Activated T-cell treated with anti-CD3 and anti-CD28 coated beads, Interleukin-2, amount 50 U/mL, for 72 hours (primary cell): ENCODE results near the gene NRCAM. TPM values are rescaled to one million over a fixed set of nuclear protein-coding genes. Genes with fewer than 3 reads are reported as not detected.
"Not testable (repeated sequence)": the region's sequence is repeated elsewhere in the genome, so short reads cannot be mapped to it uniquely, and the experiment has no call there.

Source experiments
- ATAC-seq, 2 donors: fragments of 150-1000 bp; cut with Tn5 transposase; replicated peaks in 1 of 2; 2 replicates each; pipeline ENCODE4 v1.10.0; 2021; ENCODE audit warnings: moderate library complexity in 2 of 2, mild to moderate bottlenecking in 1 of 2
- DNase-seq, 2 donors: peaks; one replicate each; pipeline ENCODE4 v3.0.0; 2021 to 2022; ENCODE audit warnings: mixed read lengths in 1 of 2
- H3K27ac Mint-ChIP-seq: one replicate; pipeline ENCODE4 v1.8.0; 2022; ENCODE audit warnings: mild to moderate bottlenecking, moderate library complexity, mixed read lengths
- H3K27me3 Mint-ChIP-seq: one replicate; pipeline ENCODE4 v1.8.0; 2022; ENCODE audit warnings: low read depth, mixed read lengths
- H3K36me3 Mint-ChIP-seq, 2 donors: one replicate each; pipeline ENCODE4 v1.8.0; 2022; ENCODE audit warnings: mixed read lengths in 2 of 2, mild to moderate bottlenecking in 1 of 2; ENCODE audit not compliant: insufficient read depth in 2 of 2
- H3K4me1 Mint-ChIP-seq: one replicate; pipeline ENCODE4 v1.8.0; 2022; ENCODE audit warnings: low read depth, mixed read lengths
- H3K4me3 Mint-ChIP-seq, 2 donors: one replicate each; pipeline ENCODE4 v1.8.0; 2022; ENCODE audit warnings: mild to moderate bottlenecking in 2 of 2, mixed read lengths in 2 of 2, moderate library complexity in 2 of 2
- H3K9me3 Mint-ChIP-seq, 2 donors: one replicate each; pipeline ENCODE4 v1.8.0; 2022; ENCODE audit warnings: mixed read lengths in 2 of 2
- total RNA-seq, 2 donors: library from RNA; stranded (reverse); gene quantifications; one replicate each; pipeline ENCODE4 v1.2.3, GENCODE V29; 2022

NRCAM gene
- total RNA-seq, 2 donors from 2014 or later = 2.5 to 4.1 TPM

DNA sequence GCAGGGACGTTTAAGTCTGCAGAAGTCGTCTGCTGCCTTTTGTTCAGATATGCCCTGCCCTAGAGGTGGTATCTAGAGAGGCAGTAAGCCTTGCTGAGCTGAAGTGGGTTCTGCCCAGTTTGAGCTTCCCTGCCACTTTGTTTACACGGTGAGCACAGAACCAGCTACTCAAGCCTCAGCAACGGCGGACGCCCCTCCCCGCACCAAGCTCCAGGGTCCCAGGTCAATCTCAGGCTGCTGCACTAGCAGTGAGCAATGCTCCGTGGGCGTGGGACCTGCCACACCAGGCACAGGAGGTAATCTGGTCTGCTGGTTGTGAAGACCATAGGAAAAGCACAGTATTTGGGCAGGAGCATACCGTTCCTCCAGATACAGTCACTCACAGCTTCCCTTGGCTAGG, 178.0 kb downstream of the NRCAM start:
- Mint-ChIP-seq H3K4me3 (no peak overlapping the region), H3K27me3 (peaks cover 15% of the 10 kb centered on the region), H3K27ac (no peak overlapping the region), H3K4me1 (peaks cover 4% of the 10 kb centered on the region), H3K36me3 (peaks cover 0 to 2% of the 10 kb centered on the region in 2 donors), H3K9me3 (peaks cover 0 to 15% of the 10 kb centered on the region in 2 donors)
- DNase-seq (no peak), ATAC-seq (no peak)

DNA sequence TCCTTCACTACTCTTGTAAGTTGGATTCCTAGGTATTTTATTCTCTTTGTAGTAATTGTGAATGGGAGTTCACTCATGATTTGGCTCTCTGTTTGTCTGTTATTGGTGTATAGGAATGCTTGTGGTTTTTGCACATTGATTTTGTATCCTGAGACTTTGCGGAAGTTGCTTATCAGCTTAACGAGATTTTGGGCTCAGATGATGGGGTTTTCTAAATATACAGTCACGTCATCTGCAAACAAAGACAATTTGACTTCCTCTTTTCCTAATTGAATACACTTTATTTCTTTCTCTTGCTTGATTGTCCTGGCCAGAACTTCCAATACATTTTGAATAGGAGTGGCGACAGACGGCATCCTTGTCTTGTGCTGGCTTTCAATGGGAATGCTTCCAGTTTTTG, 181.8 kb downstream of the NRCAM start:
- not testable (repeated sequence) for H3K4me3 Mint-ChIP-seq, H3K36me3 Mint-ChIP-seq, DNase-seq, H3K4me1 Mint-ChIP-seq, ATAC-seq, H3K27ac Mint-ChIP-seq
- Mint-ChIP-seq H3K9me3 (peaks cover 0 to 15% of the 10 kb centered on the region in 2 donors), H3K27me3 (peaks cover 11% of the 10 kb centered on the region)

DNA sequence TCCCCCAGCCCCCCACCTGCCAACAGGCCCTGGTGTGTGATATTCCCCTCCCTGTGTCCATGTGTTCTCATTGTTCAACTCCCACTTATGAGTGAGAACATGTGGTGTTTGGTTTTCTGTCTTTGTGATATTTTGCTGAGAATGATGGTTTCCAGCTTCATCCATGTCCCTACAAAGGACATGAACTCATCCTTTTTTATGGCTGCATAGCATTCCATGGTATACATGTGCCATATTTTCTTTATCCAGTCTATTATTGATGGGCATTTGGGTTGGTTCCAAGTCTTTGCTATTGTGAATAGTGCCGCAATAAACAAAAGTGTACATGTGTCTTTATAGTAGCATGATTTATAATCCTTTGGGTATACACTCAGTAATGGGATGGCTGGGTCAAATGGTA, 183.3 kb downstream of the NRCAM start:
- H3K4me1 Mint-ChIP-seq, H3K36me3 Mint-ChIP-seq, H3K27ac Mint-ChIP-seq, DNase-seq, ATAC-seq, H3K4me3 Mint-ChIP-seq: not testable (repeated sequence)
- Mint-ChIP-seq H3K27me3 (peaks cover 11% of the 10 kb centered on the region), H3K9me3 (peaks cover 0 to 15% of the 10 kb centered on the region in 2 donors)

DNA sequence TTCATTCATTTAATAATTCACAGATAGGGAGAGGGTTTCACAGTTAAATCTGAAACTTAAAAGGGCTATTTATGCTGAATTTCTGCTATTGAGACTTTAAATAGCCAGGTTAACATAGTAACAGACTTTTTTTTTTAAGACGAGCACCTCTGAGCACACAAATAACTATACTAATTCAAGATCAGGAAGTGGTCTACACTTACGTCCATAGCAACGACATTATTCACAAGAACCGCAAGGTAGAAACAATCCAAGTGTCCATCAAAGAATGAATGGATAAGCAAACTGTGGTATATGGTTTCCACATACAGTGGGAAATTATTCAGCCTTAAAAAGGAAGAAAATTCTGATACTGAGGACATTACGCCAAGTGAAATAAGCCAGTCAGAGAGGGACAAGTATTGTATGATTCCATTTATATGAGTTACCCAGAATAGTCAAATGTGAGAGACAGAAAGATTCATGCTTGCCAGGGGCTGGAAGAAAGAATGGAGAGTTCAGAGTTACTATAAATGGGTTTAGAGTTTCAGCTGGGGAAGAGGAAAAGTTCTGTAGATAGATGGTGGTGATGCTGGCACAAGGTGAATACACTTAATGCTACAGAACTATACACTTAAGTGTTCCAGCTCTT, 185.7 kb downstream of the NRCAM start:
- DNase-seq (no peak), ATAC-seq (peak; percentile 26 to 41)
- Mint-ChIP-seq H3K27ac (no peak overlapping the region), H3K9me3 (peaks cover 0 to 7% of the 10 kb centered on the region in 2 donors), H3K36me3 (no peaks in the 10 kb centered on the region), H3K27me3 (no peaks in the 10 kb centered on the region), H3K4me1 (no peaks in the 10 kb centered on the region), H3K4me3 (no peak overlapping the region)

DNA sequence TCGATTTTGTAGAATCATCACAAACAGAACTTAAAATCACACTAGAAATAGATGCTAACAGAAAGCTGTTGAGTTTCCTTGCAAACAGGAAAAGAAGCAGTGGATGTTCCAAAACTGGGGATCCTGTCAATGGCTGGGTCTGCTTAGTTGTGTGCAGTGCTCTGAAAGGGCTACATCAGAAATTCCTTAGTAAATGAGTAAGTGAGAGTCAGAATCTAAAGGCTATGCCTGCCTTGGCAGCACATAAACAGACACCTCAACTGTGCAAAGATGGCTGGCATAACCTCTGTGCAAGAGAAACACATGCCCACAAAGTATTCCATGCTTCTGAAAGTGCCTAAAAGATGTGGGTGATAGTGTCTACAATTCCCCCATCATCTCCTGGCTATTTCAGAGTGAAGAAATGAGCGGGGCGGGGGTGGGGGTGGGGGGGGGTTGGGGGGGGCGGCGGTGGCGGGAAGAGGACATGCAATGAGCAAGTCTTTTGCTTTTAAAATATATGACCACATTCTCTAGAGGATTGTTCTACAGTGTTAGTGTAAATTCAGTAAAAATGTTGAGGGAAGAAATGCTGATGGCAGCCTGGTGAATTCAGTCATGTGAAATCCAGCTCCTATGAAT, 187.9 kb downstream of the NRCAM start:
- ATAC-seq (no peak), DNase-seq (no peak)
- Mint-ChIP-seq H3K4me1 (no peaks in the 10 kb centered on the region), H3K9me3 (no peaks in the 10 kb centered on the region), H3K27ac (no peak overlapping the region), H3K36me3 (no peaks in the 10 kb centered on the region), H3K27me3 (no peaks in the 10 kb centered on the region), H3K4me3 (no peak overlapping the region)

DNA sequence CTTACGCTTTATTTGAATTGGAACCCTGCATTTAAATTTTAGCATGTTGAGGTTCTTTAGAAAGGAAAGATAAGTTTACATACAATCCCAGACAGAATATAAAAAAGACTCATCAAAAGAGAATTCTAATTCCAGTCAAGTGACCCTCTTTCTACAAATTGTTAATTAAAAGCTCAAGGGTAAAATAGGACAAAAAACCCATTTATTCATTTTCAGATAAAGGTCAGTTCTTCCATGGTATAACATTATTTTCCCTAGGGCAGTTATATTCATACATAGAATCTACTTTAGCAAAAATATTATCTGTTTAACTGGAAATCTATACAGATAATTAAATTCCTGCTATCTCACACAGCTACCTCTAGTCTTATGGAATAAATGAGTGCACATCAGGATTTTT, 188.6 kb downstream of the NRCAM start:
- DNase-seq = no peak
- no peak for ATAC-seq
- Mint-ChIP-seq H3K27me3 (no peaks in the 10 kb centered on the region), H3K36me3 (no peaks in the 10 kb centered on the region), H3K4me1 (no peaks in the 10 kb centered on the region), H3K9me3 (no peaks in the 10 kb centered on the region), H3K27ac (no peak overlapping the region), H3K4me3 (no peak overlapping the region)

DNA sequence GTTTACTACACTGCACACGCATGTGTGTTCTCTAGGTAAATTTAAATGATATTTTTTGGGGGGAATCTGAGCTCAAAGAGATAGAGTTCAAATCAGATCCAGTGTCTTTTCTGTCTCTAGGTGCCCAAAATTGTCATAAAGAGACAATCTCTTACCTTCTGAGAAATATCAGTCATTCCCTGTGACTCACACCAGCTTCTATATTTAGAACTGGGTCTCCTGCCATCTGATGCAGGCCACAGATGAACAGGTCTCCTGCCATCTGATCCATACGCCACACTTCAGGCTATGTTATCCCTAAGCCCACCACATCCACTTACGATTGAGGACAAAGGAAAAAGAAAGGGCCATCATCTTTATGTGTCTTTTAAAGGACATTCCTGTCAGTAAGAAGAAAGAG, 189.7 kb downstream of the NRCAM start:
- Mint-ChIP-seq H3K4me1 (no peaks in the 10 kb centered on the region), H3K36me3 (no peaks in the 10 kb centered on the region), H3K4me3 (no peak overlapping the region), H3K27ac (no peak overlapping the region), H3K9me3 (no peaks in the 10 kb centered on the region), H3K27me3 (no peaks in the 10 kb centered on the region)
- ATAC-seq (peak; percentile 62 to 64), DNase-seq (no peak)

DNA sequence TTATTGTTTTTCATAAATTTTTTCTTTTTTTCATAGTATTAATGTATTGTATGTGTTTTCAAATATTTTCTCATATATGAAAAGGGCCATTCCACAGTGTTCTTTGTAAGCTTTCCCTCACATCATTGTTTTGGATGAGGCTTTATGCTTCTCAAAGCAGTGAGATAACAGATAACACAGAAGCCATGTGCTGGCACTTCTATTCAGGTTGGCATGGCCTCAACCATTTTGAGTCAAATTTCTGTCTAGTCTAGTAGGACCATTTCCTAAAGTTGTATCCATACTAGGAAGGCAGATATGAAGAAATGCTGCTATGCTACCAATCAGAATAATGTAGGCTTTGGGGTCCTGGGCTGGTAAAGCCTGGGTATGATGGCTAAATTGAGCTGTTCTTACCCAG, 190.2 kb downstream of the NRCAM start:
- no peak for DNase-seq
- no peaks in the 10 kb centered on the region for H3K4me1 Mint-ChIP-seq

DNA sequence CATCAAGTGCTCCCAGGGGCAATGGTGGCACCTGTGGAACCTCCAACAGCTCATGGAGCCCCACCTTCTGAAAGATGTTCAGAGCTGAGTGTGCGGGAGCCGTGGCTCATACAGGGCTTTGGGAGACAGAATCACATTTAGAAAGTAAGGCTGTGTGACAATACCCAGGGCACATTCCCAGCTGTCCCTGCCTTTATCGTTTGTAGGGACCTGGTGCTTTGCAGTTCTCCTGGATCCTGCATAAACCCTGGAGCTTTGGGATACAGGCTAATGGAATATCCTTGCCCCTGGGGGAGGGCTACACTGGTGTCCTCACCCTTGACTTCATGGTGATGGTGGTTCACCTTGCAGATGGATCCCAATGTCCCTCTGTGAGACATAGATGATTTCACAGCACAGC, 191.2 kb downstream of the NRCAM start:
- no peaks in the 10 kb centered on the region for H3K4me1 Mint-ChIP-seq
- H3K27ac Mint-ChIP-seq = no peak overlapping the region
- H3K4me3 Mint-ChIP-seq = no peak overlapping the region
- DNase-seq (no peak), ATAC-seq (no peak)
- H3K9me3 Mint-ChIP-seq = peaks cover 0 to 2% of the 10 kb centered on the region in 2 donors
- H3K27me3 Mint-ChIP-seq = no peaks in the 10 kb centered on the region
- H3K36me3 Mint-ChIP-seq = no peaks in the 10 kb centered on the region

More for the DNA sequence above, 190.2 kb downstream of the NRCAM start:
- Mint-ChIP-seq H3K4me3 (no peak overlapping the region), H3K36me3 (no peaks in the 10 kb centered on the region), H3K9me3 (no peaks in the 10 kb centered on the region), H3K27me3 (no peaks in the 10 kb centered on the region), H3K27ac (no peak overlapping the region)
- ATAC-seq = no peak

DNA sequence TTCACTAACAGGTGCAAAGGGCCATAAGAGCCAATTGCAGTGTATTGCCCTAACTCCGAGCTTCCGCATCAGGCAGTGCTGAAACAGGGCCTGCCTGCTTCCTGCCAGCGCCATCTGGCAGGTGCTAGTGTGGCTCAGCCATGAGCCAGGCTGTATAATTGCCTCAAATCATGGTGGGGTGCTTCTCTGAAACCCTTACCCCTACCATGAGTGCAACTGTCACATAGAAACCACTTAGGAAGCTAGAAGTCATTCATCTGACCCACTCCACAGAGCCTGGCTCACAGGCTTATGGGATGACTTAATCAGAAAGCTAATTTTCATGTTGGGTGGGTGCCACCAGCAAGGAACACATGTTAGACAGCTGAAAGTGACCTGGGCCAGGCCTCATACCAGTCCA, 192.8 kb downstream of the NRCAM start:
- Mint-ChIP-seq H3K27me3 (no peaks in the 10 kb centered on the region), H3K4me3 (no peak overlapping the region), H3K9me3 (peaks cover 4% of the 10 kb centered on the region in 2 donors), H3K36me3 (no peaks in the 10 kb centered on the region), H3K4me1 (no peaks in the 10 kb centered on the region), H3K27ac (no peak overlapping the region)
- DNase-seq (no peak), ATAC-seq (no peak)

DNA sequence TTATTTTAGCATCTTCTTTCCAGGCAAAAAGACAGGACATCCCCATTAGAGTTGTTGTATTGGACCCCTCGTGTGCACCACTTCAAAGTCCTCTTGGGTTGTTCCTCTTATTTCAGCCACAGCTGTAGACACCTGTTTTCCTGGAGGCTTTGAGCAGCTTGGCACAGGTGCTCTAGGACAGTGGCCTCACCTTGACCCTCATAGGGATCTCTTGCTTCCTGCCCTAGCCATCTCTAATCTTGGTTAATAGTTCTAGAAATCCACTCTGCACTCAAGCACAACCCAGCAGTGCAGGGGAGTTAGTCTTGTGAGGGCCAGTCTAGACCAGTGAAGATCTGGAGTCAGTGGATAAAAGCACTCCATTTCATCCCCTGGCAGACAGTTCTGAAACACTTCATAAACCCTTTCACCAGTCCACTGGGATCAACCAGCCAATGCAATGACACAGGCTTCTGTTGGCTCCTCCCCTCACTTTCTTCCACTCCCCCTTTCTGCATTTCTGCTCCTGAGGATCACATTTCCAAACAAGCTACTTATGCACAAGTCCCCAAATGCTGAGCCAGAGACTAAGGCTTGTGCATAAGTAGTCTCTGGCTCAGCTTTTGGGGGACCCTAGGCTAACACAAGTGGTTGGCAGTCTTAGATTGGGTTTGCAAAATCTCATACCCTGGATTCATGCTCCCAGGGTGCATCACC, 194.5 kb downstream of the NRCAM start:
- no peak for ATAC-seq
- Mint-ChIP-seq H3K27ac (no peak overlapping the region), H3K4me3 (no peak overlapping the region), H3K36me3 (no peaks in the 10 kb centered on the region), H3K4me1 (no peaks in the 10 kb centered on the region), H3K27me3 (no peaks in the 10 kb centered on the region), H3K9me3 (peaks cover 4 to 5% of the 10 kb centered on the region in 2 donors)
- no peak for DNase-seq

DNA sequence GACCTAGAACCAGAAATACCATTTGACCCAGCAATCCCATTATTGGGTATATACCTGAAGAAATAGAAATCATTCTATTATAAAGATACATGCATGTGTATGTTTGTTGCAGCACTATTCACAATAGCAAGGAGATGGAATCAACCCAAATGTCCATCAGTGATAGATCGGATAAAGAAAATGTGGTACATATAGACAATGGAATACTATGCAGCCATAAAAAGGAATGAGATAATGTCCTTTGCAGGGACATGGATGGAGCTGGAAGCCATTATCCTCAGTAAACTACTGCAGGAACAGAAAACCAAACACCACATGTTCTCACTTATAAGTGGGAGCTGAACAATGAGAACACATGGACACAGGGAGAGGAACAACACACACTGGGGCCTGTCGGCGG, 196.8 kb downstream of the NRCAM start:
- not testable (repeated sequence) for H3K27me3 Mint-ChIP-seq, ATAC-seq, H3K4me3 Mint-ChIP-seq, DNase-seq, H3K27ac Mint-ChIP-seq, H3K36me3 Mint-ChIP-seq, H3K4me1 Mint-ChIP-seq, H3K9me3 Mint-ChIP-seq

DNA sequence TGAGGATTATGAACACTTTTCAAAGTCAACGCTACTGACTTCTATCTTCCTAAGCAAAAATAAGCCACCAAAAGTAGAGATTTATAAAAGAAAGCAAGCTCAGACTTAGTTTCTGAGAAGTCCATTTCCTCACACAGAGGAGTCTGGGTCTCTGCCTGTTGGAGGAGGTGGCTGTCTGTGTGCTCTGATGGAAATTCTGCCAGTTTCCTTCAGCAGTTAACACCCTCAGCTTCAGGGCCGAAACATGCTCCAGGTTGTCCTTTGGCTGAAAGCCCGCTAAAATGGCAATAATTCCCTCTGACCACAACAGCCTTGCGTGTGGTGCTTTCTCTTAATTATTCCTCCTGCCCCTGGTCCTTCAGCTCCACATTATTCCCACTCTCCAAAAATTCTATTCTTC, 198.3 kb downstream of the NRCAM start:
- DNase-seq (no peak), ATAC-seq (no peak)
- no peak overlapping the region for H3K4me3 Mint-ChIP-seq
- peaks cover 4 to 5% of the 10 kb centered on the region in 2 donors for H3K9me3 Mint-ChIP-seq
- H3K27ac Mint-ChIP-seq = no peak overlapping the region
- peaks cover 0 to 2% of the 10 kb centered on the region in 2 donors for H3K36me3 Mint-ChIP-seq
- H3K4me1 Mint-ChIP-seq = no peaks in the 10 kb centered on the region
- H3K27me3 Mint-ChIP-seq = no peaks in the 10 kb centered on the region
